Islet of Langerhans (tissue), 1 donor: ENCODE data around the gene LRP10.
"Not testable (repeated sequence)": the region's sequence is repeated elsewhere in the genome, so short reads cannot be mapped to it uniquely, and the experiment has no call there.

ENCODE experiments used
- FAIRE-seq: peaks from one replicate; lab custom pipeline; 2011; peaks lifted over from hg19 to GRCh38; lab: Jason Lieb, UNC

LRP10 gene

DNA sequence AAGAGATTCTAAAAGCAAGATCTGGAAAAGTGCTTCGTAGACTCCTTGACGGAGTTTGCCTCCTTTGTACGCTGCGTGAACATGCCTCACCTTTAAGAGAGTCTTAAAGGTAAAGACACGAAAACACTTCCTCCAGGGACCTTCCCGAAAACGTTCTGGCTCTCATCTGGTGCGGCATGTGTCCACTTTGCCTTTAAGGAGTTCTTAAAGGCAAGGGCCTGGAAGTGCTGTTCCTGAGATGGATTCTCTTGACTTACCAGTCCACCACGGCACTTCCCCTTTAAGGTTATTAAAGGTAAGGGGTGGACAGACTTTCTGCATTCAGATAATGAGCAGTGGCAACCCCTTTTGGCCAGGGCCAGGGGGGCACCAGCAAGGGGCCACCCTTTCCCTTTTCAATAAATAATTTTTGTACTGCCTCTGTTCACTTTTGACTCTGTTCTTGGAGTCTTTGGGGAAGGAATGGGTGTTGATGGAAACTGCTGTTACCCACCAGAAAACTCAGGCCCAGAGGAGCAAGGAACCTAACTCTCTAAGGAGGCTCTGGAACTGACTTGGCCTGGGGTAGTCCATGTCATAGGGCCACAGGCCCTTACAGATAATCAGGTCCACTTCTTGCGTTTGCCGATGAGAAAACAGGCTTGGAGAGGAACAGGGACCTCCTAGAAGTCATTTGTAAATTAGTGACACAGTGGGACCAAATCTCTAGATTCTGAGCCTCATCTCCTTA lies 15.9 kb downstream of the LRP10 start:
- no peak for FAIRE-seq

DNA sequence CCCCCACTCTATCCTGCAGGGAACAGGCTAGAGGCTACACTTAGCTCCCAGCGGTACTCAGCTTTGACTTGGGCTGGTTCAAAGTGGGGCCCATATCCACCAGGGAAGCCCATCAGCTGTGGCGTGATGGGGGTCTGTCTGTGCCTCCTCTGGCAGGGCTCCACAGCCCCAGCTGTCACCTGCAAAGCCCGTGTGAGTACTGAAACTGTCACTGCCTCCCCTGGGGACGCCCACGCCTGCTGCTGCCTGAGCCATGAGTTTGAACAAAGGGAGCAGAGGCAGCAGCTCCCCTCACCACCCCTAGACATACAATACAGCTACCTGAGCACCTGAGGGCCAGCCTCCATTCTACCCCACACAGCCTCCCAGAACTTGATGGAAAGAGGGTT lies 16.4 kb downstream of the LRP10 start:
- FAIRE-seq: no peak

DNA sequence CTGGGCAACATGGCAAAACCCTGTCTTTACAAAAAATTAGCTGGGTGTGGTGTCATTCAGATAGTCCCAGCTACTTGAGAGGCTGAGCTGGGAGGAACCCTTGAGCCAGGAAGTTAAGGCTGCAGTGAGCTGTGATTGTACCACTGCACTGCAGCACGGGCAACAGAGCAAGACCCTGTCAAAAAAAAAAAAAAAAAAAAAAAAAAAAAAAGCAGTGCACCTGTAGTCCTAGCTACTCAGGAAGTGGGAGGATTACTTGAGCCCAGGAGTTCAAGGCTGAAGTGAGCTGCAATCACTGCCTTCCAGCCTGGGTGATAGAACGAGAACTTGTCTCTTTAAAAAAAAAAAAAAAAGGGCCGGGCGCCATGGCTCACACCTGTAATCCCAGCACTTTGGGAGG lies 17.1 kb downstream of the LRP10 start:
- no peak for FAIRE-seq

DNA sequence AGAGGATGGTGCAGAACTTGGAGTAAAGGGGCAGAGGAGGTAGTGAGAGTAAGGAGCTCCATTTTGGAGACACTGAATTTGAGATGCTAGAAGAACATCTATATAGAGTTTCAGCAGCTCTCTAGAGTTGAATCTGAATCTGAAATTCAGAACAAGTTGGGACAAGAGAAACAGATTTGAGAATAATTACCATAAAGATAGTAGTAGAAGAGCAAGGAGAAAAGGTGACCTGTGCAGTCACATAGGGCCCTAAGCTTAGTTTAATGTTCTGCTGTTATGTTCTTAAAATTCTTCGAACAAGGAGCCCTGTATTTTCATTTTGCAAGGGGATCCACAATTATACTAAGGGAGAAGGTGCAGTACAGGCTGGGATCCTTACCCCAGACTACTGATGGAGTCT lies 18.9 kb downstream of the LRP10 start:
- no peak for FAIRE-seq

DNA sequence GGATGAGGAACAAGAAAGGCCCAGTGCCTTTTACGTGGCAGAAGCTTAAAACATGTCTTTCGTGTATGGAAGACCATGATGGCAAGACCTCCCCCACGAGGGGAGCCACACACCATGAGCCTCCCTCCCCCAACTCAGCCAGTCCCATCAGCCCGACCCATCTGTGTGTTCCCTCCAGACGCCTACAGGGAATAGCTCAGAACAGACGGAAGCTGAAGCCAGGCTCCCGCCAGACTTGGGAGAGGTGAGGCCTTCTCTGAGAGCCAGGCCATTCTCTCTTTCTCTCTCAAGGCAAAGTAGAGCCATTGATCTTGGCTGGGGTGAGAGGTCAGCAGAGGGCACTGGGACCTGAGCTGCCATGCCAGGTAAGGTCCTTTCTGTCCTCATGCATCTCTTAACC lies 20.9 kb downstream of the LRP10 start:
- no peak for FAIRE-seq

DNA sequence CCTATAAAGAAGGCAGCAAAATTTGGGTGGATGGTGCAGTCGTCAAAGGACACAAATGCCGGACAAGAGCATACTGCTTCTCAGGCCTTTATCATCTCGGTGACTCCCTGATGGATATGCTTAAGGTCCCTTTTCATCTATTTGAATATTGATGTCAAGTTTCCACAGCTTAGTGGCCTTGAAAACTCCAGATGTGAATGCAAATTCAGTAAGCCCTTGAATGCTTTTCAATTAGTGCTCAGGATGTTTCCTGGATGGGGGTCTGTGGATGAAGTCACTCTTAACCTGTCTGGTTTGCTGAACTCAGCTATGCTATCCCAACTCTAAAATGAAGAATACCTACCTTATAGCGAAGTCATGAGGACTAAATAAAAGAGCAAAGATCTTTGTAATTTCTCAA lies 22.2 kb downstream of the LRP10 start:
- FAIRE-seq: no peak

DNA sequence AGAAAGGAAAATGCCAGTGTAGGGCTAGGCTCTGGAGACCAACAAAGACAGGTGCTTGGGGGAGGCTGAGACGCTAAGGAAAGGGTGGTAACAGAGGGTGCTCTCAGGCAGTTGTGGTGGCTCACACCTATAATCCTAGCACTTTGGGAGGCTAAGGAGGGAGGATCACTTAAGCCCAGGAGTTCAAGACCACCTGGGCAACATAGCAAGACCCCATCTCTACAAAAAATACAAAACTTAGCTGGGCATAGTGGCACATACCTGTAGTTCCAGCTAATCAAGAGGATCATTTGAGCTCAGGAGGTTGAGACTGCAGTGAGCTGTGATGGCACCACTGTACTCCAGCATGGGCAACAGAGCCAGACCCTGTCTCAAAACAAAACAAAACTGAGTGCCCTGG lies 23.9 kb downstream of the LRP10 start:
- no peak for FAIRE-seq

DNA sequence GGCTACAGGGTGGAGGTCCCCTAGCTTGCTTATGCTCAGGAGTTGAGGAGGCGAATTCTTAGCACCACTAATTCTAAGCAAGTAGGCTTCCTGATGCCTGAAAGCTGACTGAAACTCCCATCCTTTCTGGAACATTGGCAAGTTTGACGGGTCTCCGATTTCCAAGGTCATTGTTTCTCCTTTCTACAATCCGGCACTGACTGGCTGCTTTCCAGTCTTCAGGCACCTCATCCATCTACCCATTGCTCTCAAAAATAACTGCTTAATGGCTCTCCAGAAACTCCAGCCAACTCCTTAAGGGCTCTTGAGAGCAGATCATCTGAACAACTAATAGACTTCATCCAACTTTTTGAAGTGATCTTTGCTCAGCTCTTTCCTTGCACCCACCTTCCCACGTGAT lies 24.8 kb downstream of the LRP10 start:
- FAIRE-seq: no peak

DNA sequence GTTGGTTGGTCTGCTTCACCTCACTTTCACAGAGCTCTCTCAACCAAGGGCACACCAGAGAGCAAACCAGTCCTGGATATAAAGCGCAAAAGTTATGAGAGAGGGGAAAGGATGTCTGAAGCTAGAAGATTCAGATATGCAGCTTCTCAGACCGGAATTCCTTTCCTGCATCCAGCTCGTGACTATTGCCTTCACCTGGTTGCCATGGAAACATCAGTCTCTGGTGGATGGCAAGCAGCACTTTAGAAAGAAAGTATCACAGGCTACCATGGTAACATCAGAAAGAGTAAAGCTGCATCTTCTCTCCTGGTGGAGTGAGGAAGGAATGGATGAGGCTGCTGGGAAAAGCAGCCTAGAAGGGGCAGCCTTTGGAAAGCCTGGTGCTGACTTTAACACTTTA lies 25.2 kb downstream of the LRP10 start:
- FAIRE-seq: no peak

DNA sequence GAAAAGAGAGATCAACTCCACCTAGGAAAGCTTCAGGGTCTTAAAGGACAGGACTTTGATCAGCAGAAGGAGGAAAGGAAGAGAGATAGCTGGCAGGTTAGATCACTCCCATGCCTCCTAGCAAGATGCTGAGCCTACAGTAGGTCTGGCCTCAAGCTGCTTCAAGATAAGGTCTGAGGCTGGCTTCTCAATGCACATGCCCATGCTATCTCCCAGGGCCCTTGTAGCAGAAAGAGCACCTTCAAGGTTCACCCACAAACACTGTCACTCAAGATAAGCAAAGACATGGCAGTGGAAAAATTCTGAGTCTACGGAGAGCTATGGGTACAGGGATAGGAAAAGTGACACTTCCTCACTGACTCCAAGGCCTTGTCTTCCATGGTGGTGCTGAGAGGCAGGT lies 25.8 kb downstream of the LRP10 start:
- FAIRE-seq: no peak

DNA sequence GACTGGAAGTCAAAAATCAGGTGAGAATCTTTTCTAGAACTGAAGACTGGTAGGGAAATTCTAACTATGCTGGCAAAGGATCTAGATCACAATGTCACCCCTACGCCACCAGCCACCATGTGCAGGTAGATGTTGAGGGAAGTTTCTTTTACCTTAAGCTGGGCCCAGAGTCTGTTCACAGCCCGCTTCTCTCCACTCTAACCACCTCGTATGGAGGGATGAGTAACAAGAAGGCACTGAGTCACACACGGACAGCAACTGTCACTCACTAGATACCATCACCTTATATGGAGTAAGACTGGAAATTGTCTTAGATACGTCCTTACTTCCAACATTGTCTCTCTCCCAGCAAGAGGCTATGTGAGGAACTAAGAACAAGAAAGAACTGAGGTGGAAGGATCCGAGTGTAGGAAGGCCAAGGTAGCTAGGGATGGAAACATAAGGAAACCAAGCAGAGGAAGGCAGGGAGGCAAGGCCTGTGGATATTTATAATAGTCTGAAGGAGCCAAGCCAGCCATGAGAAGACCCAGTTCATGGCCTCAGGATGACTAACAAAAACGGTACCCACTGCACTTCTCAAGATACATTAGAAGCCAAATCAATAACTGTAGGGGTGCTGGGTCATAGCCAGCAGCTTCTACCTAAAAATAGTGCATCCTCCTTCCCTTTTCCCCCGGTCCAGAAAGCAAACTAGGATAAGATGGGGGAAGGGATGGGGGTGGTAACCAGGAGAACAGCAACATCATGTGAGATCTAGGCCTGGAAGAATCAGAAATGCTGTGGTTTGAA lies 27.0 kb downstream of the LRP10 start:
- no peak for FAIRE-seq

DNA sequence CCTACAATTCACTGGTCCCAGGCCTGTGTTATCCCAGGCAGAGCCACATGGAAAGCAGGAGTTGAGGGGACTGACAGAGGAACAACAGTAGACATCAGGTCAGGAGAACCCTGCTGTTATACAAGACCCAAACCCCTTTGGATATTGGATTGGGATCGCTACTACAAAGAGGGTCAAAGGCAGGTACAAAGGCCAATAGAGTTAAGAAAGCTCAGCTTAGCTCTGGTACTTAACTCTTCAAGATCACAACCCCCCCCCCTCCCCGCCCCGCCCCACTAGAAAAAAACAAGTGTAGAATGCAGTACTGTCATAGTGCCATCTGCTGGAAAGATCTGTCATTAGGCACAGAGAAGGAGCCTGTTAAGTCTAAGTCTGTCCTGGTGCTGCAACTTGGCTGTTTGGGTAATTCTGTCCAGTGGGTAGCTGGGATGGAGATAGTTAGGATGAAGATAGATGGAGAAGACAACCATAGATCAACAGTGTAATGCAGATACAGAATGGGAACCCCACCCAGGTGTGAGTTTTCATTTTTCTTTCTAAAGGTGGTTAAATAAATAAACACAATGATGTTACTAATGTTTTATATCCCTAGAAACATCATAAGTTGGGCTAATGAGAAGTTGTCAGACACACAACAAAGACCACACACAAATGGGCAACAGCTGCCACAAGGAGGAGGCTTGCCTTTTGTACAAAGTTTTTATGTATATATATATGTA lies 28.7 kb downstream of the LRP10 start:
- FAIRE-seq: no peak

DNA sequence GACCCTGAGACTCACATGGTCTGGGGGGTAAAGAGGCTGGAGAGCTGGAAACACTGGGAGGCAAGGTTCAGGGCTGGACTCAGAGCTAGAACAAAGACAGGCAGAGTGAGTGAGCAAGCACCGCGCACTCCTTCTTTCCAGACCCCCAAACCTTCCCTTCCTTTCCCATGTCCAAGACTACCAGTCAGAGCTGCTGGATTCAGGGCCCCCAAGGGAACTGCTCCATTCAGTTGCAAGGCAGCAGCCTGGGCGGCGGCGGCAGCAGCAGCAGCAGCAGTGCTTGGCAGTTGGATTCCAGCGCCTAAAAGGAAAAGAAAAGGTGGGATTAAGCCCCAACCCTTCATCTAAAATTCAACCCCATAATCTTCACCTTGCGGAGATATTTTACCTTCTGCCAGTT lies 30.3 kb downstream of the LRP10 start:
- no peak for FAIRE-seq

DNA sequence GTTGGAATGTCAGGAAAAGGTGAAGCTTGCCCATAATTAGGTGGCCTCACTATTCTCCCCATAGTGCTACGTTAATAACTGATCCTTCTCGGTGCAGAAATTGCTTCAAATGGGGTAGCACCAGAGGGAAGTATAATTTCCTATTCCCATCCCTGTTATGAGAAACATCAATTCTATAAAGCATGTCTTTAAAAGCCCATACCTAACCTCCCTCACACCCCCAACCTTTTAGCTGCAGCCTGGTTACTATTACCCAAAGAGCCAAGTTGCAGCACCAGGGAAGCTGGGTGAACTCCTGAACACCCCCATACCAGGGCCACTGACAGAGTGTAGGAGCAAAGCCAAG lies 32.2 kb downstream of the LRP10 start:
- no peak for FAIRE-seq

DNA sequence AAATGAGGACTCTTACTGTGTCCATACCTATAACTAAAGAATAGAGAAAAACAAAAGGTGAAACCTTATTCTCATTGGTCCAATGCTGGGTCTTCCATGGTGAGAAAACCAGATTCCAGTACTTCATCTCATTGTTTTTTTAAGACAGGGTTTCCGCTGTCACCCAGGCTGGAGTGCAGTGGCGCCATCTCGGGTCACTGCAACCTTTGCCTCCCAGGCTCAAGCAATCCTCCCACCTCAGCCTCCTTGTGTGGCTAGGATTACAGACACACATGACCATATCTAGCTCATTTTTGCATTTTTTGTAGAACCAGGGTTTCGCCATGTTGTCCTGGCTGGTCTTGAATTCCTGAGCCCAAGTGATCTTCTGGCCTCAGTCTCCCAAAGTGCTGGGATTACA lies 34.1 kb downstream of the LRP10 start:
- FAIRE-seq: no peak

DNA sequence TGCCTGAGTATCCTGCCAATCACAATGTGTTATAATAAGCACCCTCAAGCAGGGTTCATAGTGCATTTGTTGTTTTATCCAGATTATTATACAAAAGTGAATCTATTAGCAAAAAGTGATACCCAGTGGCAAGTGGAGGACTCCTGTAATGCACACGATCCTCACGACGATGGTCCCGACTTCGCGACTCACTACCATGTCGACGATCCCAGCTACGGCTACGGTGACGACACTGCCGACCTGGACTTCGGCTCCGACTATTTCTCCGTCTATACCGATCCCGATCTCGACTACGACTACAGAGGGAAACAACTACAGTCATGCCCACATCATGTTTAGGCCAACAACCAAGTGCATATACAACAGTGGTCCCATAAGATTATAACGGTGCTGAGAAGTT lies 34.5 kb downstream of the LRP10 start:
- no peak for FAIRE-seq

DNA sequence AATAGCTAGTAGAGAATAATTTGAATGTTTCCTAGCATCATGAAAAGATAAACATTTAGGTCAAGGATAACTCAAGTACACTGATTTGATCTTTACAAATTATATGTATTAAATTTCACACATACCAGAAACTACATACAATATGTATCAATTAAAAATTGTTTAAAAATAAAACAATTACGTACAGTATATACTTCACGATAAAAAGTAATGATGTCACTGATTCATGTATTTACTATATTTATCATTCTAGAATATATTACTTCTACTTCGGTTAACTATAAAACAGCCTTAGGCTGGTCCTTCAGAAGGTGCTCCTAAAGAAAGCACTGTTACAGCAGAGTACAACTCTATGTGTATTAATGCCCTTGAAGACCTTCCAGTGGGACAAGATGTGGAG lies 35.9 kb downstream of the LRP10 start:
- FAIRE-seq: no peak

DNA sequence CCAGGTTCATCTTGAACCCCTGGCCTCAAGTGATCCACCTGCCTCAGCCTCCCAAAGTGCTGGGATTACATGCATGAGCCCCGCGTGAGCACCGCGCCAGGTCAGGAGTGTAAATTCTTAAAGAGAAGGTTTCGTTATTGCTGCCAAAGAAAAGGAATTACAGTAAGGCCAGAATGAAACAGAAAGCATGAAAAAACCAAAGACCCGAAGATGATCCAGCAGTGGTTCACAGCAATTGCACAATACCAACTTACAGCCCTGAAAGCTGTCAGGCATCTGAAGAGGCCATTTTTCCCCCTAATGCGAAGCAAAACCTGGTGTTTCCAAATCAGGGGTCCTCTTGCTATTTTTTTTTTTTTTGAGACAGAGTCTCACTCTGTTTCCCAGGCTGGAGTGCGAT lies 37.1 kb downstream of the LRP10 start:
- no peak for FAIRE-seq

DNA sequence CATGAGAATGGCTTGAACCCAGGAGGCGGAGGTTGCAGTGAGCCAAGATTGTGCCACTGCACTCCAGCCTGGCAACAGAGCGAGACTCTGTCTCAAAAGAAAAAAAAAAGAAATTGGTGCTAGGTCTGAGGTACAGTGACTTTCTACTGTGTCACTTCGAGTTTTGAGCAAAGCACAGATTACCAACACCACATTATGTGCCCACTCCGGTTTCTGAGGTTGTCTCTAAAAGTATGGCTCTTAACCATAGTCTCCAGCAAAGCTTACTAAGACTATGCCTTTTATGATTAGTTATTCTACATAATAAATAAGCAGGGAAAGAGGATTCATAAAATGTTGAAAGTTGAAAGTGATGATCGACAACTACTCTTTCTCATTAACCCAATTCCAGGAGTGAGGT lies 39.4 kb downstream of the LRP10 start:
- FAIRE-seq: no peak

DNA sequence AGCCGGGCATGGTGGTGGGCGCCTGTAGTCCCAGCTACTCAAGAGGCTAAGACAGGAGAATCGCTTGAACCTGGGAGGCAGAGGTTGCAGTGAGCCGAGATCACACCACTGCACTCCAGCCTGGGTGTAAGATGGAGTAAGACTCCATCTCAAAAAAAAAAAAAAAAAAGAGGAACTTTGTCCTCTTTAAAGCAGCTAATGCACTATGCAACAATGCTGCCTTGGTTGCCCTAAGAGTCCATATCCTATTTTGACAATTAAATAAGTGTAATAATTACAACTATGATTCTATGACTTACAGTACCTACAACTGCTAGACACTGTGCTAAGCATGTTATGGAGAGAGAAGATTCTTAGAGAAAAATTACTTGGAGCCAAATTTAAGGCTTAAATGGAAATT lies 43.3 kb downstream of the LRP10 start:
- not testable (repeated sequence) for FAIRE-seq

DNA sequence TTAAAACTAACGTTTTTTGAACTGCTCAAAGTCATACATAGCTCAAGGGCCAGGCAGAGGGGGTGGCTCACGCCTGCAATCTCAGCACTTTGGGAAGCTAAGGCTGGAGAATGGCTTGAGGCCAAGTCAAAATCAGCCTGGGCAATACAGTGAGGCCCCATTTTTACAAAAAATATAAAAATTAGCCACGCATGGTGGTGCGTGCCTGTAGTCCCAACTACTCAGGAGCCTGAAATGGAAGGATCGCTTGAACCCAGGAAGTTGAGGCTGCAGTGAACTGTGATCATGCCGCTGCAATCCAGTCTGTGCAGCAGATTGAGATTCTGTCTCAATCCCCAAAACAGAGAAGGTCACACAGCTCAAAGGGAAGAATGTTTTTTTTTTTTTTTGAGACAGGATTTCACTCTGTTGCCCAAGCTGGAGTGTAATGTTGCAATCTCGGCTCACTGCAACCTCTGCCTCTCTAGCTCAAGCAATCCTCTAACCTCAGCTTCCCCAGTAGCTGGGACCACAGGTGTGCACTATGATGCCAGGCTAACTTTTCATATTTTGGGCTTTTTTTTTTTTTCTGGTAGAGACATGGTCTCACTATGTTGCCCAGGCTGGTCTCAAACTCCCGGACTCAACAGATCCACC lies 44.5 kb downstream of the LRP10 start:
- FAIRE-seq: no peak

DNA sequence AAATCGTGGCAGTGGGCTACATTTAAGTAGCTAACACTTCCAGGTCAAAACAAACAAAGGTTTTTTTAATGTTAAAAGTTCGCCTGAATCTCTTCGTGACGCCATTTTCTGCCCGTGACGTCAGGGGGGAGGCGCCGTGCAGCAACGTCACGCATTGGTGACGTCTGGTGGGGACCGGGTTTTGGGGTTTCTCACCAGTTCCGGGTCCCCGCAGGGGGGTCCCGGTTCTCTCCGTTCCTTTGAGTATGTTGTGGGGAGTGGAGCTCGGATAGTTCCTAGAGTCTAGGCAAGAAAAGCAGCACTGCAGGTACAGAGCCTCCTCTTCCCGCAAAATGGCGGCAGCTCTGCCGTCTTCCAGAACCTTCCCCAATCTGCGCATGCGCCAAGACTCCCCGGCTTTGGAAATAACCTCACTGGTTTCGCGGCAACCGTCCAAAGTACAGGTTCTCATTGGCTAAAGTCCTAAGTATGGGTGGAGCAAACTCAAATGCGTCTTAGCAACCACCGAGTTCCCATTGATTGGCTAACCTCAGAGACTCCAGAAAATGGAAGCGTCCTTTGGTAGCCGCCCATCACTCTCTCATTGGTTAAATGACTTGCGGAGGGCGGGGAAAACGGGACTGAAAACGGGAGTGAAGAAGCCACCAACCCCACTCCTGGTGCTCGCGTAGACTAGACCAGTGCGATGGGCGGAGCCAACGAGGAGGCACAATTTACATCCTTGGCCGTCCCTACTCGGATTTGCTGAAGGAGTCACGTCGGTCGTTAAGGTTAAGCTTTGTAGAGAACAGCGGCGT lies 47.5 kb downstream of the LRP10 start, which contains the start of gene RBM23:
Gene RBM23 (minus strand): TSS at position 346 of the 797 bp plus-strand sequence.
- peak; percentile 96 for FAIRE-seq
